NCI-H2227 (cell line): ENCODE results near the gene ZBTB21.
A peak's percentile ranks its signal among the peaks of the same experiment; 100 is the strongest.

ENCODE experiments used
- DNase-seq: peaks from one replicate; lab custom pipeline; 2025; ENCODE audit not compliant: unreplicated experiment; lab: John Stamatoyannopoulos, UW

ZBTB21 gene

DNA sequence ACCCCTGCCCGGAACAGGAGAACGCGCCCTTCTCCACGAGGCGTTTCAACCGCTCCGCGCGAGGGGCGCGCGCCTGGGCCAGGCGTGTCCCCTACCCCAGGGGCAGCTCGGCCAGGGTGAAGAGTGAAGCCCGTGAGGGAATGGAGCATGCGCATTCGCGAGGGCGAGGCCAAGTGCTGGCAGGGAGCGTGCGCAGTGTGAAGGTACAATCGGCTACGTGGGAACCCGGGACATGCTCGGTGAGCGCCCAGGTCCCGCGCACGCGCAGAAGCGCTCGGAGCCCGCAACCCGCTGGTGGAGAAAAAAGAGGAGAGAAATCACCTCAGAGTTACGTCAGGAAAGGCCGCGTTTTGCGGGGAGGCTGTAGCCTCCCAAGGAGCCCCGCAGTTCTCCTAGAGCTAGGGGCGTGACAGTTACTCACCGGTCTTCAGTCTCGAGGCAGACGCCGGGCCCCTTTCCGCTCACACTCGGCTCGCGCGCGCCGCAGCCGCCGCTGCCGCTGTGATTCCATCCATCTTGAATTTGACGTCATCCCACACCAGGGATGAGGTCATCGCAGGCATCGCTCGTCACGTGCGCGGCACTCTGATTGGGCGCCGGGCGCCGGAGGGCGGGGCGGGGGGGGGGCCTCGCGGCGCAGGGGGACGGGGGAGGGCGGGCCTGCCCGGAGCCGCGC is at the start of gene ZBTB21:
Gene ZBTB21, minus strand, starts transcription at position 530 of the 676 bp plus-strand sequence. CDS start 16,265 bp downstream, outside the sequence.
- DNase-seq, result peak; percentile 99

DNA sequence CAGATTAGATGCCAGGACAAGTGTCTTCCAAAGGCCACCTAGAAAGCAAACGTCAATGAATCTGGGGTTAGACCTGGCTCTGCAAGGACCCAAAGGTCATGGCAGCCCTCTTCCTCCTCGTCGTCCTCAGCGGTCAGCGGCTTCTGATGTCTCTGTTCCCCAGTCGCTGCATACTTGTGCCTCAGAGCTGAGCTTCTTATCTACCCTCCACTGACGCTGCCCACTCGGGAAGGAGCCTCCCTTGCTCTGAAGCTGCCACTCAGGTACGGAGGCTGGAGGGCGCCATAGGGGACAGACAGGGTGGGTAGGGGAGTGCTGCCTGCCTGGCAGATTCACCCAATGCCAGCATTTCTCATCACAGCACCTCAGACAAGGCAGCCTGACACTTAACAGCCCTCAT is 49.6 kb upstream of the ZBTB21 start:
- no peak for DNase-seq

DNA sequence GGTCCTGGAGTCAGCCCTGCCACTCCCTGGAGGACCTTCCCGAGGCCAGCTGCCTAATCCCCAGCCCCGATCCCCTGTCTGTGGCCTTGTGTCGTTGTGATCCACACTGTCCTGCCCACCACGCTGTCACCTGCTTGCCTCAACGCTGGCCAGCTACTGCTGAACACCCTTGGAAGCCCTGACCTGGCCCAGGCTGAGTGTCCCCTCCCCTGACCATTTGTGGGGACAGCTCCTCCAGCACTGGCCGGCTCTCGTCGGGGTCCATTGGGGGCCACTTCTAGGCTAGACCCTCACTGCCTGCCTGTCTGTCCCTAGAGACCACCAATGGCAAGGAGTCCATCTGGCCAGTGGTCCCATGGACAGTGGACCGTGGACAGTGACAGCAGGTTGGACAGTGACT is 49.0 kb upstream of the ZBTB21 start:
- DNase-seq, result no peak

DNA sequence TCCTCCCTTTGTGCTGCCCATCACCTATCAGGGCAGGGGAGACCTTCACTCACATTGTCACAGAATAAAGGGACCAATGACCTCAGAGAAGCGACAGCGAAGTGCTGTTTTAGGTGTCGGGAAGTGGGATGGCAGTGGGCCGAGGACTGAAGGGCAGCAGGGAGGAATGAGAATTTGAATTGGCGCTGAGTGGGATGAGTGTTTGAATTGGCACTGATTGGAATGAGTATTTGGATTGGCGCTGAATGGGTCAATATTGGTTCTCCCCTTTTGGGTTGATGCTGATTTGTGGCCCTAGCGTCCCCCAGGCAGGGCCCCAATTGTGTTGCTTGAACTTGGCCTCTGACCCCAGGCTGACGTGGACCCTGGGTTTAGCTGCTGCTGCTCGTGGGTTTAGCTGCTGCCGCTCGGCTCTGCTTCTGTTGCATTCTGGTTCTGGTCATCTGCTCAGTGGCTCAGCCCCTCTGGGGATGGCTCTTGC is 48.5 kb upstream of the ZBTB21 start:
- no peak for DNase-seq

DNA sequence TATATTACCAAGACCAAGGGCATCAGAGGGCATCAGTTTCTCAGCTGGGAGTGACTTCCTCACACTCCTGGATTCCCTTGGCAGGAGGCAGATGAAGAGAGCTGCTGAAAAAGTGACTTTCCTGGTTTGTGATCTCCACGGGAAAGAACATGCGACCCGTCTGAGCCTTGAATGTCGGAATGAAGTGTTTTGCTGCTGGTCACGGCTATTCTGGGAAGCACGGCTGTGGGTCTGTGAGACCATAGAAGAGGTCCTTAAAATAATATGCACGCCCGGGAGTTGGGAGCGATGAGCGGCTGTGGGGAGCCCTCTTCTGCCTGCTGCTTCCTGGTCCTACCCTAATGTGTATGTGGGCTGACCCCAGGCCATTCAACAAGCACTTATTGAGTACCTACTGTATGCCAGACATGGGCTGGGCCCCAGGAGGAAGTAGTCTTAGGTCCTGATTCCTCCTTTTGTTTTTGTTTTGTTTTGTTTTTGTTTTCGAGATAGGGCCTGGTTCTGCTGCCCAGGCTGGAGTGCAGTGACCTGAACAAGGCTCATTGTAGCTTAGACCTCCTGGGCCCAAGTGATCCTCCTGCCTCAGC is 47.8 kb upstream of the ZBTB21 start:
- no peak for DNase-seq

DNA sequence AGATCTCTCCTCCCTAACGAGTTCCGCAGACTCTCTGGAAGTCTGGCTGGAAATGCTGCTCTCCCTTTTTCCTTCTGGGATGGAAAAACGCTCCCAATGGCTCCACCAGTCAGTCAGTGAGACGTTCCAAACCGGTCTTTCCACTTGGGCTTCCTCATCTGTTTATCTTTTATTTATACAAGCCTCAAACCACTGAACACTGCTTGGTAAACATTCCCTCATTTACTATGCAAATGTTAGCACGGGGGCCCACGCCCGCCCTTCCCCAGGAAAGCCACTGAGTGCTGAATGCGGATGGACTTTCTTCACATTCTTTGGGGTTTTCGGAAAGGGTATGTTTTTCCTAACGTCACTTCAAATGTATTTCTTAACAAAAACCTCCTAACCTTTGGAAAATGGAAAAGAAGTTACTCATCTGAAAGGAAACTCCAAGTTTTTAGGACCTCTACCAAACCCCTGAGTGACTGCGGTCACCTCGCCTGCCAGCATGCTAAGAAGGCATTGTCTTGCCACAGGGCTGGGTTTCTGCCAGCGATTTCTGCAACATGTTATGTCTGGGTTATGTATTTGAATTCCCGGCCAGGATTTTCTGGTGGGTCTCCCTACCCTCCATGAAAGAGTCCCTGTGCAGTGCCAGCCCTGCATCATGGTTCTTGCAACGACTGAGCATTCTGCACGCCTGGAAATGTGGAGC is 47.0 kb upstream of the ZBTB21 start:
- no peak for DNase-seq

DNA sequence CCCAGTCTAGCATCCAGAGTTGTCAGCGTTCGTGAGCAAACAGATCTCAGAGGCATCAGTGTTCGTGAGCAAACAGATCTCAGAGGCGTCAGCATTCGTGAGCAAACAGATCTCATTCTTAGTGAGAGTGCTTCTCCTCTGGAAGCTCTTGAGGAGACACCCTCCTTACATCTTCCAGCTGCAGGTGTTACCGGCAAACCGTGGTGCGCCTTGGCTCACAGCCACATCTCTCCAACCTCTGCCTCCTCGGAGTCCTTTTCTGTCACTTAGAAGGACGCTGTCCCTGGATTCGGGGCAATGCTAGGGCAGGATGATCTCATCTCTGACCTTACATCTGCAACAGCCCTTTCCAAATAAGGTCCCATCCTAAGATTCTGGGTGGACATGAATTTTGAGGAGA is 46.3 kb upstream of the ZBTB21 start:
- DNase-seq, result no peak

DNA sequence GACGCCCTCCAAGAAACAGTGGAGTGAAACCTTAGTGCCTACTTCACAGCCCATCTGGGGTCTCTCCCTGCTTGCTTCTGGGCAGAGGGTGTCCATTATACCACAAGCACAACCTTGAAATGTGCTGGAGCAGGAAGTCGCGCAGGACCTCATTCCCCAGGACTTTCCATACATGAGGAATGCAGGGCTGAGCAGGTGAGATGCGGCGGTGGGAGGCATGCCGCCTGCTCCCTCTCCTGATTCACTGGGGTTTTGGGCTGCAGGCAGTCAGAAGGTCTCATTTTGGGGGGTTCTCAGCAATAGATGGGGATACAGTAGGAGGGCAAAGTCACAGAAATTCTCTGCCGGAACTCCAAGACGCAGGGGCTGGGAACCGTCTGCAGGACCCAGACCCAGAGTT is 45.3 kb upstream of the ZBTB21 start:
- DNase-seq, result no peak

DNA sequence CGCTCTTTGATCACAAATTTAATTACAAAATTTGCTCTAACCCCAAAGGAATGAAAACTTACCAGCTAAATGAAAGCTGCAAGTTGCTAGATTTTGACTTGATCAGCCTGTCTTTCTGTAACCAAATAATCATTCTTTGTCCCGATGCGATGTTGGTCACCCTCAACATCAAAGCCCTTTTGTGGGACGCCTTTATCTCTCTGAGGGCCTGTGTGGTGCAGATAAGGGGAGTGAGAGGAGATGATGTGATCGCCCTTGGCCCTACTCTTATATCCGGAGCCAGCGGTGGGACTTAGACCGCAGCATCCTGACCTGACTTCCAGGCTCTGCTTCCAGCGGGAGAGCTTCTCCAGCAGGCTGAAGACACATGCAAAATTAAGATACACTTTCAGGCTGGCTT is 41.6 kb upstream of the ZBTB21 start:
- DNase-seq, result no peak

DNA sequence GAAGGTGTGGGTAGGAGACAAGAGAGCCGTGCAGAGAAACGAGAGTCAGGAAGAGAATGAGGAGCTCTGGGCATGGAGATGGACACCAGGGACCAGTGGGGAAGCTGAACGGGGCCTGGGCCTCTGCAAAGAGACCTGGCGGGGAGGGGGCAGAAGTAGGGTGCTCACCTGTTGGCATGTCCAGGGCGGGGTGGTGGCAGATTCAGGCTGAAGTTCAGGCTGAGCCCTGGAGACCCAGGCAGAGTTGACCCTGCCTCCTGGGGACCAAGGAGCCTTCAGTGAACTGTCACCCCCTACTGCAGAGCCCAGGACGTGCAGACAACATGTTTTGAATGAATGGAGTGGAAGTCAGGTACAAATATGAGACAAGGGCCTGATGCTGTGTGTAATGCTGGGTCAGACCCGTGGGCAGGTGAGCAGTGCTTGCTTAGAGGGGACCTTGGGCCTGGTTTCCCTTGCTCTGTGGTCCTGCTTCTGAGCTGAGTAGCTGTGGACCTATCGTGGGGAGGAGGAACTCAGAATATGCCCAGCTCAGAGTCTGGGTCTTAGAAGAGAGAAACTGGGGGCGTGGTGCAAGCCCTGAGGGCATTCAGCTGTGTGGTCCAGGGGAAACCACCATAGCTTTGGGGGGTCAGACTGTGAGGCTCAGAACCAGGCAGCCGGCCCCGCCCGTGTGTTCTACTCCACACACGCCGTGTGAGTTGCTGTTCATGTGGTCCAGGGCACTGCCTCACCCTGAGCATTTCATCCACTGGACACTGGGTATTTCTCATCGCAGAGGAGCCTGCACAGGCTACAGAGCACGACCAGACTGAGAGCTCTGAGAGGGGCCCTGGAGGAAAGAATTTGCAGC is 39.6 kb upstream of the ZBTB21 start:
- no peak for DNase-seq

DNA sequence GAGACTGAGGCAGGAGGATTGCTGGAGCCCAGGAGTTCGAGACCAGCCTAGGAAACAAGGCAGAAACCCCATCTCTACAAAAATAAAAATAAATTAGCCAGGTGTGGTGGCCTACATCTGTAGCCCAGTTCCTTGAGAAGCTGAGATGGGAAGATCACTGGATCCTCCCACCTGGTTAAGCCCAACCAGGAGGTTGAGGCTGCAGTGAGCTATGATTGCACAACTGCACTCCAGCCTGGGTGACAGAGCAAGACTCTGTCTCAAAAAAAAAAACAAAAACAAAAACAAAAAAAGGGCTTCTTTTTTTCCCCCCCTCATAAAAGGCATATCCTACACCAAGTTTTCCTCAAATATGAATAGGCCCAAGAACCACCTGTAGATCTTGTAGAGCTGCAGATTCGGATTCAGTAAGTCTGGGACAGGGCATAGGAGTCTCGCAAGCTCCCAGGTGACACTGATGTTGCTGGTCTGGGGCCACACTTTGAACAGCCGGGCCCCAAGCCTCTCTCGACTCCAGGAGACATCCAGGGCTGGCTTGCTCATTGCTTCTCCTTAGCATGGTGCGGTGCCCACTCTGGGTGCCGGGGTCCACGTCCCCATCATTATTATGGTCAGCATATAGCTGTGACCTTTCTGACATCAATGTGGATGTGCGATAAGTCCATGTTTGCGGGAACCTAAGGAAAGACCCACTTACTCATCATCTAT is 38.9 kb upstream of the ZBTB21 start:
- no peak for DNase-seq

DNA sequence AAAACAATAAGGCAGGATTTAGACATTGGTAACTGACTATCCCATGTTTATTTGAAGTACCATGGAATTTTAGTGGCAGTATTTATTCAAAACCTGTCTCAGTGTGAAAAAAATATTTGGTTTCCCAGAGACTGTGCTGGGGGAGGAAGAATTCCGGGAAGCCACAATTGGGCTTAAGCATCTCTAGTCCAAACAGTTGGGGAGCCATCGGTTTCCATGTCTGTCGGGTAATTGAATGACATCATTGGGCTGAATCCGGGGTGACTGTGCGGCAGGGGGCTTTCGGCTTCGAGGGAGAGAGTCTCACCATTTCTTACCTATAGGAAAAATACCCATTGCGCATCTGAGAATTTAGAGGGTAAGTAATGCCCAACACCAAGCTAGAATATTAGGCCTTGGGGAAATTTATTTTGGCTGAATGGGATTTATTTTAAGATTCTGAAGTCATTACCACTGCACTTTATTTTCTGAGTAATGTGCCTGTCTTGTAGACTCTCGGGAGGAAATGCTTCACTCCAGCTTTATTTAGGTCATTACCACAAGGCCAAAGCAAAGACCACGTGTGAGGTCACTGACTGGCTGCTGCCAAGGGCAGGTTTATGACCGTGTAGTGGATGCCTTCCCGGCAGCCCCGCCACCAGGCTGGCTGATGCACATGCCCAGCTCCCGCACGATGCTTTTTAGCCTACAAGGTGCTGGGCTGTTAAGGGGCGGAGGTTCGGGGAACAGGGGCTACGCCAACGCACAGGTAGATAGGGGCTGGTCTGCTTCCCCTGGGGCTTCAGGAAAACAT is 37.9 kb upstream of the ZBTB21 start:
- DNase-seq, result no peak

DNA sequence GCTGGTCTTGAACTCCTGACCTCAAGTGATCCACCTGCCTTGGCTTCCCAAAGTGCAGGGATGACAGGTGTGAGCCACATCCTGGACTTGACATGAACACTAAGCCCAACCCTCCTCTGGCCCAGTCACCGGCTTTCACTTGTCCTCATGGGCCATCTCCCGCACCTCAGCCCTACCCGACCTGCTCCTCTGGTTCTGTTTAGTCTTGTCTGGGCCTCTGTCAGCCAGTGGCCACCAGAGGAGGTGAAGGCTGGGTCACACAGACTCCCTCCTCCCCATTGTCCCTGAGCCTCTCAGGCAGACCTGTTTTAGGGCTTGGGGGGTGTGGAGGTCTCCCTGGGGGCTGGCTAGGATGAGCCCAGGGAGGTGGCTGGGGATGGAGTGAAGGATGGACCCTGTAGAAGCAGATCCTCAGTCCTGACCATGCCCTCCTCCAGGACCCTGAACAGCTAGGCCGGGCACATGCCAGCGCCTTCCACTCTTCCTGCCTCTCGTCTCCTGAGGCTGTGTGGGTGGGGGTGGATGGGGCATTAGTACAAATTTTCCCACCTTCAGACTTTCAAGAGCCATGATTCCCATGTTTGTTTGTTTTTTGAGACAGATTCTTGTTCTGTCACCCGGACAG is 34.8 kb upstream of the ZBTB21 start:
- no peak for DNase-seq

DNA sequence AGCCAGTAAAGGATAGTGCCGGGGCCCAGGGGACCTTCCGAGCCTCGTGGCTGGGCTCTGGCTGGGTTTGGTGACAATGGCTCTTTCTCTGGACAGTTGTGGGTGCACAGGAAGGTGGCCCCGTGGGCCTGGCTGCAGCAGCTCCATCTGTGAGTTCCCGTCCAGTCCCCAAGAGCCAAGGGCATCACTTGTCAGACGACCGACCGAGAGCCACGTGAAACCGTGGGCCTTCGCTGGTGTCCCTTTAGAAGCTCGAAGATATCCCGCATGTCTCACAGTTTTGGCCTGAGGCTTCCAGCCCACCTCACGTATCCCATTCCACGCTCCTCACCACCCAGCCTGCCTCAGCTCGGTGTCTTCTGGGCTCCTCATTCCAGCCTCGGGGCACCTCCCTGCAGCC is 33.8 kb upstream of the ZBTB21 start:
- no peak for DNase-seq

DNA sequence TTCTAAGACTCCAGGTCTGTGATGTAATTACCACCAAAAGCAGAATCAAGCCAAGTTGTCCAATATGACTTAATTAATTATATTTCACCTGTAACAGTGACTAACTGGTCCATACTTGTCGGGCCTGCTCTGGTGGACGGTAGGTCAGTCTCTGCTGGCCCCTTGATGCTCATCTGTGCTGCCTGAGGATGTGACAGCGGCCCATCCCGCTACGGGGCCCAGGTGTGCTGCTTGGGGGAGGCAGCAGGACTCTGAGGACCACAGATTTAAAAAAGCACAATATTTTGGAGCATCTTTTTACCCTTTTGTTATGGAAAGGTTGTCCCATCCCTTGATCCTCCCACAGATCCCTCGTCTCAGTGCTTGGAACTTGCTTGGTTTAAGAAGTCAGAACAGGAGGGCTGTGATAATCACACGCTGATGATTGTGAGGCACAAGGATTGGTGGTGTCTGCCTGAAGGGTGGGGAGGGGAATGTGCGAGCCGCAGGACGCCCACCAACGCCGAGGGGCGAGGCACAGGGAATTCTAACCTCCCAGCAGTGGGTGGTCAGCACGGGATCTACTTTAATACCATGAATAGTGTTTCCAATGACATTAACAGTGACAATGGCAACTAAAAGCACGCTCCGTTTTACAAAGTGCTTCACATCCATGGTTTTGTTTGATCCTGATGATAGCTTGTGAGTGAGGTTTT is 33.2 kb upstream of the ZBTB21 start:
- no peak for DNase-seq

DNA sequence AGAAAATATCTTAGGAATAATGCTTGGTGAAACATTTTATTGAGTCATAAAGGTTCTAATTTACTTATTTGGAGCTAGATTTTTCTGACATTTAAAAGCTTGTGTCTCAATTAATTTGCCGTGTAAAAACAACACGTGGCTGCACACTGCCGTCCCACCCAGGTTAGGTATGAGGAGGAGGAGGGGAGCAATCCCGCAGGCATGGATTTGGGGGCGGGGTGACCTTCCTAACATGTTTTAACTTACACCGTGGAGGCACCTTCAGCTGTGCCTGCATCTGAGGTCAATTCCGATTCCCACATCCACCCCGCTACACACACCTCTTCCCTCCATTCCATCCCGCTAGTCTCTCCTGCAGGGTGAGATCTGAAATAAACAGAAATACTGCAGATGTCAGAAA is 32.5 kb upstream of the ZBTB21 start:
- DNase-seq, result no peak

DNA sequence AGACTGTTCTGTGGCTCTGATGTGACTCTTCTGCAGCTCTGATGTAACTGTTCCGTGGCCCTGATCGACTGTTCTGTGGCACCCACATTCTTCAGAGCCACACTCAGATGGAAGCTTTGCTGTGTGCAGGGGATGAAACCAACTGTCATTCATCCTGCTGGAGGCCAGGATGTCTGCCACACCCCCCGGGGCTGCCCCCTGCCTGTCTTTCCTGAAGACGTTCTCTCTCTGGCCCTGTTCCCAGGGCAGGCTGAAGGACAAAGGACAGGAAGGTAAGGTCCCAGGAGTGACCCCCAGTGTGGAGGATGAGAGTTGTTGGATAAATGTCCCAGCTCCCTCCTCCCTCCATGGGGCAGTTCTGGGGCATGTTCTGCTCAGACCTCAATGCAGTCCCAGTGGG is 31.6 kb upstream of the ZBTB21 start:
- no peak for DNase-seq

DNA sequence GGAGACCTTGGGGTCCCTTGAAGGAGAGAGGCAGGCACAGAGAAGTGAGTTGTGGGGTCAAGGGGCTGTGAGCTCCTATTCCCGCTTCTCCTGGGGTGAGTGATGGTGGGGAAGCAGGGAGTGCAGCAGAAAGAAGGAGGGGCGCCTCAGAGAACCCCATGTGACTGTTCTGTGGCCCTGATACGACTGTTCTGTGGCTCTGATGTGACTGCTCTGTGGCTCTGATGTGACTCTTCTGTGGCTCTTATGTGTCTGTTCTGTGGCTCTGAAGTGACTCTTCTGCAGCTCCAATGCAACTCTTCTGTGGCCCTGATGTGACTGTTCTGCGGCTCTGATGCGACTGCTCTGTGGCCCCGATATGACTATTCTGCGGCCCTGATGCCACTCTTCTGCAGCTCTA is 31.1 kb upstream of the ZBTB21 start:
- no peak for DNase-seq
